ENCODE data around the gene NOX5.

Gene NOX5

DNA sequence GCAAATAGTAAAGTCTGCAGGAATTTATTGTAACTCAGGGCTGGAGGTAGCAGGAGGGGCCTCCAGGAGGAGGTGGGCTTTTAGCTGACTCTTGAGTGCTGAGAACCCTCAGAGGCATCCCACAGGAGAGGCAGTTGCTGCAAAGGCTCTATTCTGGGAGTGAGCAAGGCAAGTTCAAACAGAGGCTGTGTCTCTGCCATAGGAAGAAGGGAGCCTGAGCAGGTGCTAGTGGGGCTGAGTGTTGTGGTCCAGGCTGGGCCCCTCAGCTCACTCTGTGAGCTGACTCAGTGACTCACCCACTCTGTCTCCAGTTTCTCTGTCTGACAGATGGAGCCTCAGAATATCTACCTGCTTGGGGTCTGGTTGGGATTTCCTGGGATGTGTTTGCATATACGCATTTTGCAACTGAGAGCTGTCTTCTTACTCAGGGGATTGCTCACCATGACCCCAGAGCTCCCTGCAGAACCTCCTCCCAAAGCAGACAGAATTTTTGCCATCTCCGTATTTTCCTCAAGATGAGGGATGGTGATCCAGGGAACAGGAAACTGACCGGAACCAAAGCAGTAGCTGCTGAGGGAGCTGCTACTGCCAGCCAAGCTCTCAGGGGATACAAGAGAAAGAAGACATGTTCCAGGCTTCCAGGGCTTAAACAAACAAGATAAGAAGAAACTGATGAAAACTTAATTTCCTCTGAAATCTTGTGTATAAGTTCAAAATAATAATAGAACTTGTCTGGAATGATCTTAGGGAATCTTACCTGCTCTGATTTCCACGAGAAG is 13.6 kb upstream of the NOX5 start:
- Mint-ChIP-seq H3K4me1 (peaks cover 17% of the 10 kb centered on the region), H3K4me3 (no peak overlapping the region), H3K27me3 (ENCODE audit: low read depth, poor library complexity) (peaks cover 8% of the 10 kb centered on the region), H3K27ac (no peak overlapping the region), H3K9me3 (peaks cover 8% of the 10 kb centered on the region), H3K36me3 (ENCODE audit: low read depth) (no peaks in the 10 kb centered on the region)
- DNase-seq = no peak
- TF ChIP-seq, protein P1, sequence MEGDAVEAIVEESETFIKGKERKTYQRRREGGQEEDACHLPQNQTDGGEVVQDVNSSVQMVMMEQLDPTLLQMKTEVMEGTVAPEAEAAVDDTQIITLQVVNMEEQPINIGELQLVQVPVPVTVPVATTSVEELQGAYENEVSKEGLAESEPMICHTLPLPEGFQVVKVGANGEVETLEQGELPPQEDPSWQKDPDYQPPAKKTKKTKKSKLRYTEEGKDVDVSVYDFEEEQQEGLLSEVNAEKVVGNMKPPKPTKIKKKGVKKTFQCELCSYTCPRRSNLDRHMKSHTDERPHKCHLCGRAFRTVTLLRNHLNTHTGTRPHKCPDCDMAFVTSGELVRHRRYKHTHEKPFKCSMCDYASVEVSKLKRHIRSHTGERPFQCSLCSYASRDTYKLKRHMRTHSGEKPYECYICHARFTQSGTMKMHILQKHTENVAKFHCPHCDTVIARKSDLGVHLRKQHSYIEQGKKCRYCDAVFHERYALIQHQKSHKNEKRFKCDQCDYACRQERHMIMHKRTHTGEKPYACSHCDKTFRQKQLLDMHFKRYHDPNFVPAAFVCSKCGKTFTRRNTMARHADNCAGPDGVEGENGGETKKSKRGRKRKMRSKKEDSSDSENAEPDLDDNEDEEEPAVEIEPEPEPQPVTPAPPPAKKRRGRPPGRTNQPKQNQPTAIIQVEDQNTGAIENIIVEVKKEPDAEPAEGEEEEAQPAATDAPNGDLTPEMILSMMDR (IDR thresholded peaks at IDR 0.05) = no peak

DNA sequence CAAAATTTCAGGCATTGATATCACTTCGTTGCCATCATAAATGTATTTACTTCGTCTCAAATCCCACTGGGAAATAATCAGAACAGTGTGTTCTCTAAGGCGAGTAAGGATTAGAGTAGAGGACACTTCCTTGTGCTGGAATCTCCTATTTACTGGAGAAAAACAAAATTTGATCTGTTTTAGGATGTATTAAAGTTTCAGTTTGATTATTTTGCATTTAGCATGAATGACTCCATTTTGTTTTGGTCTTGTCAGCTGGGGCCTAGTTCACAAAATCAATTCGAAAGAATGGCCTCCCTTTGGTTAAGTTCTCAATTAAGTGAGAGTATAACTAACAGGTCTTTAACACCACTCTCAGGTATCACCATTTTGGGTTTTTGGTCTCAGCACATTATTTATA is 11.7 kb upstream of the NOX5 start:
- no peak for DNase-seq
- TF ChIP-seq, protein P1 (IDR thresholded peaks at IDR 0.05) = no peak
- Mint-ChIP-seq H3K4me3 (no peak overlapping the region), H3K9me3 (peaks cover 13% of the 10 kb centered on the region), H3K27ac (no peak overlapping the region), H3K27me3 (ENCODE audit: low read depth, poor library complexity) (peaks cover 12% of the 10 kb centered on the region), H3K4me1 (peaks cover 15% of the 10 kb centered on the region), H3K36me3 (ENCODE audit: low read depth) (peaks cover 4% of the 10 kb centered on the region)

DNA sequence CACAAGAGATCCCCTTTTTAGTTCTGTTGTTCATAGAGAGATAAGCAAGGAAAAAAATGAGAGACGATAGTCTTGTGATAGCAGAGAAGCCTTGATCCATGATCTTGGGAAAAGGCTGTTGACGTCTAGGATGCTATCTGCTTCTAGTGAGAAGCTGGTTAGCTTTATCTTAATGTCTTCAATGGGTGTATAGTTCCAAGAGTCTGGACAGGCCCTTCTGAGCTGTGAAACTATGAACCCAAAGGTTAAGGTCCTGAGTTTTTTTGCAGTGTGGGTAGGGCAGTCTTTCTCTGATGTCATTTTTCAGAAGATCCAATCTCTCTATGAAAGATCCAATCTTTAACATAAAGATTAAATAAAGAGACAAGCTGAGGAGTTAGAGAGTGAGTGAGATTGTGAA is 10.5 kb upstream of the NOX5 start:
- peaks cover 13% of the 10 kb centered on the region for H3K27me3 Mint-ChIP-seq (ENCODE audit: low read depth, poor library complexity)
- H3K36me3 Mint-ChIP-seq (ENCODE audit: low read depth) = peaks cover 8% of the 10 kb centered on the region
- no peak overlapping the region for H3K27ac Mint-ChIP-seq
- no peak for DNase-seq
- peaks cover 15% of the 10 kb centered on the region for H3K4me1 Mint-ChIP-seq
- TF ChIP-seq, protein P1 (IDR thresholded peaks at IDR 0.05) = no peak
- no peak overlapping the region for H3K4me3 Mint-ChIP-seq
- H3K9me3 Mint-ChIP-seq = peaks cover 24% of the 10 kb centered on the region

DNA sequence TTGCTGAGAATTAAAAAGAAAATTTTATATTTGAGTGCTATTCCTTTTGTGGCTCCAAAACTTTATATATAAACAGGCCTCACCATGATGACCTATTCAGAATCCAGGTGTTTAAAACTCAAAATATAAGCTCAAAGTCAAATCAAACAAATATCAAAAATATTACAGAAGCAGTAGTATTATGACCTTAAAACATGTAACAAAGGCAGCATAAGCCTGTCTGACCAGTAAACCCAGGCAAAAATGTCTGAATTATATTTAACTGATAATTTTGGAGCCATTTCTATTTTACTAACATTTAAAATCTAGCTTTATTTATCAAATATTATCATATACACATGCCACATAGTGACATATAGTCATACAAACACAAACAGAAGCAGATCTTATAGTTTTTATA is 6.4 kb upstream of the NOX5 start:
- peaks cover 35% of the 10 kb centered on the region for H3K9me3 Mint-ChIP-seq
- H3K27me3 Mint-ChIP-seq (ENCODE audit: low read depth, poor library complexity) = peaks cover 5% of the 10 kb centered on the region
- H3K4me3 Mint-ChIP-seq = no peak overlapping the region
- H3K4me1 Mint-ChIP-seq = peaks cover 5% of the 10 kb centered on the region
- H3K36me3 Mint-ChIP-seq (ENCODE audit: low read depth) = peaks cover 8% of the 10 kb centered on the region
- H3K27ac Mint-ChIP-seq = no peak overlapping the region
- TF ChIP-seq, protein P1 (IDR thresholded peaks at IDR 0.05) = no peak
- no peak for DNase-seq

DNA sequence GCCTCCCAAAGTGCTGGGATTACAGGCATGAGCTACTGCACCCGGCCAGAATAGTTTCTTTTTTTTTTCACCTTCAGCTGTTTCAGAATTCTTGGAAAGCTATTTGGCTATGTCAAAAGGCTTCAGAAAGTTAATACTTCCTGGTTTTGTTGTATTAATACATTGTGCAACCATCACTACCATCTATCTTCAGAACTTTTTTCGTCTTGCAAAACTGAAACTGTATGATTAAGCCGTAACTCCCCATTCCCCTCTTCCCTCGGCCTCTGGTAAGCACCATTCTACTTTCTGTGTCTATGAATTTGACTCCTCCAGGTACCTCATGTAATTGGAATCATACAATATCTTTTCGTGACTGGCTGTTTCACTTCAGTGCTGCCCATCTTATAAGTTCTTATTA is 5.2 kb upstream of the NOX5 start:
- Mint-ChIP-seq H3K36me3 (ENCODE audit: low read depth) (peaks cover 8% of the 10 kb centered on the region), H3K27me3 (ENCODE audit: low read depth, poor library complexity) (peaks cover 8% of the 10 kb centered on the region), H3K27ac (no peak overlapping the region), H3K4me1 (peaks cover 5% of the 10 kb centered on the region), H3K9me3 (peaks cover 35% of the 10 kb centered on the region), H3K4me3 (no peak overlapping the region)
- TF ChIP-seq, protein P1 (IDR thresholded peaks at IDR 0.05) = no peak
- DNase-seq = no peak

DNA sequence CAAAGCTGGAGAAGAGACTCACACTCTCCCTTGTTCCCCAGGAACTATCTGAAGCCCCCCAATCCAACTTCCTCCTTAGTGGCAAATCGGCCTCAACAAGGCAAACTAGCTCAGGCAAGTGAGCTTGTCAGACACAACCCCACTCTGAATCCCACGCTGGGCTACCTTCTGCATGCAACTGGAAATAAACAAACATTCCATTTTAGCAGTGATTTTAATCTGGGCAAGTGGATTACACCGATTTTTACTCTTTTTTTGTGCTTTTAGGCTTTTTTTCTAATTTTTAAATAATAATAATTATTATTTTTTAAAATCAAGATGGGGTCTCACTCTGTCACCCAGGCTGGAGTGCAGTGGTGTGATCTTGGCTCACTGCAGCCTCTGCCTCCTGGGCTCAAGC is 2.9 kb upstream of the NOX5 start:
- no peak overlapping the region for H3K4me3 Mint-ChIP-seq
- H3K4me1 Mint-ChIP-seq = peaks cover 14% of the 10 kb centered on the region
- TF ChIP-seq, protein P1 (IDR thresholded peaks at IDR 0.05) = no peak
- no peak overlapping the region for H3K27ac Mint-ChIP-seq
- H3K36me3 Mint-ChIP-seq (ENCODE audit: low read depth) = peaks cover 8% of the 10 kb centered on the region
- peaks cover 27% of the 10 kb centered on the region for H3K9me3 Mint-ChIP-seq
- DNase-seq = no peak
- peaks cover 11% of the 10 kb centered on the region for H3K27me3 Mint-ChIP-seq (ENCODE audit: low read depth, poor library complexity)

Data from nephron progenitor cell (in vitro differentiated cells).